ENCODE measurements around the gene GPATCH11.

Gene GPATCH11

DNA sequence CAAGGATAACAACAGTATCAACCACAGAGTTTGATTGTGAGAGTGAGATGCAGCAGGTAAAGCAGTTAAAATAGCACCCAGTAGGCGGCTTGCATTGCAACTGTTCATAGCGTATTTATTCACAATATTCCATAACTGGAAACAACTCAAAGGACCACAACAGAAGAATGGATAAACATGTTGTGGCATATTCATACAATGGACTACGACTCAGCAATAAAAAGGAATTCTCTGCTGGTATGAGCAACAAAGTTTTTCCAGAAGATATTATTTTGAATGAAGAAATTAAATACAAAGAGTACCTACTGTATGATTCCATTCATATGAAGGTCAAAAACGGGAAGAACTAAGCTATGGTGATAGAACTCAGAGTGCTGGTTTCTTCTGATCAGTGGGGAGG, 25.2 kb downstream of the GPATCH11 start:
- Histone ChIP-seq H3K4me1 (ENCODE audit: control insufficient read depth in 1 of 2, insufficient read depth in 2 of 2, low read length in 2 of 2) (no peaks in the 10 kb centered on the region), H3K27me3 (ENCODE audit: low read depth, low read length) (no peaks in the 10 kb centered on the region), H3K27ac (ENCODE audit: low read length) (no peak overlapping the region), H3K4me3 (ENCODE audit: low read depth in 1 of 2, low read length in 2 of 2) (no peak overlapping the region), H3K9me3 (ENCODE audit: control insufficient read depth in 1 of 2, low read length in 2 of 2) (no peaks in the 10 kb centered on the region), H3K36me3 (ENCODE audit: control insufficient read depth in 1 of 2, insufficient read depth in 2 of 2, low read length in 2 of 2) (peaks cover 40 to 53% of the 10 kb centered on the region in 2 donors)

DNA sequence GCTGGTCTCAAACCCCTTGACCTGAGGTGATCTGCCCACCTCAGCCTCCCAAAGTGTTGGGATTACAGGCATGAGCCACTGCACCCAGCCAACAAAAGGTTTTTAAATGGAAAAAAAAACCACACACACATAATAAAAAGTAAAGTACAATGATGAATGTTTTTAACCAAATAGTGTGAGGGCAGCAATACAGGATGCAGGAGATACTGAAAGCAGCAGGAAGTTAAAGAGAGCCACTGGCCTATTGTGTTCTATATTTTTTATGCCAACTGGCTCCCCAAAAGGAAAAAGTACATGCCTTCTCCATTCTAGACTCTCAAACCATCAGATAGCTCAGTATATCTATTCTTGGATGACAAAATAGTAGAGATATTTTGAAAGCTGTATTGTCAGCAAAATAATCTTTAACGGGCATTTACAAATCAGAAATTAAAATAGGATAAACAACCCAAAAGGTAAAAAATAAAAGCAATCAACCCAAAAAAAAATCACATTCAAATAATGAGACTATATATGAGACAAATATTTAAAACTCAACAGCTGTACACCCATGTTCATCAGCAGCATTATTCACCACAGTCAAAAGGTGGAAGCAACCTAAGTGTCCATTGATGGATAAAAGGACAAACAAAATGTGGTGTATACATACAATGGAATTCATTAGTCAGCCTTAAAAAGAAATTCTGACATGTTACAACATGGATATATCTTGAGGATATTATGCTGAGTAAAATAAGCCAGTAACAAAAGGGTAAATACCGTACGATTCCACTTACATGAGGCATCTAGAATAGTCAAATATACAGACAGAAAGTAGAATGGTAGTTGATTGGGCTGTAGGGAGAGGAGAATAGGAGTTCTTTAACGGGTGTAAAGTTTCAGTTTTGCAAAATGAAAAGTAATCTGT, 26.2 kb downstream of the GPATCH11 start:
- peaks cover 42 to 52% of the 10 kb centered on the region in 2 donors for H3K36me3 ChIP-seq (ENCODE audit: control insufficient read depth in 1 of 2, insufficient read depth in 2 of 2, low read length in 2 of 2)
- no peaks in the 10 kb centered on the region for H3K9me3 ChIP-seq (ENCODE audit: control insufficient read depth in 1 of 2, low read length in 2 of 2)
- no peak overlapping the region for H3K4me3 ChIP-seq (ENCODE audit: low read depth in 1 of 2, low read length in 2 of 2)
- H3K27ac ChIP-seq (ENCODE audit: low read length): no peak overlapping the region
- H3K4me1 ChIP-seq (ENCODE audit: control insufficient read depth in 1 of 2, insufficient read depth in 2 of 2, low read length in 2 of 2): no peaks in the 10 kb centered on the region
- no peaks in the 10 kb centered on the region for H3K27me3 ChIP-seq (ENCODE audit: low read depth, low read length)

DNA sequence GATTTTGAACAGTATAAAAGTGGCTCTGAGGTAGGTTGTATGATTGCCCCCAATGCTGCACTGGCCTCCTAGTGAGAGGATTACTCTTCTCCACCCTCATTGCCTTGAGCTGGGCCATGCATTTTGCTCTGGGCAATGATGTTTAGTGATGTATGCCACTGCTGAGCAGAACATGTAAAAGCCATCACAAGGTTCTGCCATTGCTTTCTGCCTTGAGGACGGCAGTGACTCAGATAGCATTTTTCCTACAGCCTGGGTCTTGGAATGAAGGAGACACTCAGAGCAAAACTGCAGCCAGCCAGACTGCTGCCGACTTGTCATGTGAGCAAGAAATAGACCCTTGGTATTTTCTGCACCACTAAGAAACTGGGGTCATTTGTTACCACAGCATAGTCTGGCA, 27.6 kb downstream of the GPATCH11 start:
- Histone ChIP-seq H3K9me3 (ENCODE audit: control insufficient read depth in 1 of 2, low read length in 2 of 2) (no peaks in the 10 kb centered on the region), H3K4me1 (ENCODE audit: control insufficient read depth in 1 of 2, insufficient read depth in 2 of 2, low read length in 2 of 2) (no peaks in the 10 kb centered on the region), H3K4me3 (ENCODE audit: low read depth in 1 of 2, low read length in 2 of 2) (no peak overlapping the region), H3K36me3 (ENCODE audit: control insufficient read depth in 1 of 2, insufficient read depth in 2 of 2, low read length in 2 of 2) (peaks cover 43 to 62% of the 10 kb centered on the region in 2 donors), H3K27ac (ENCODE audit: low read length) (no peak overlapping the region), H3K27me3 (ENCODE audit: low read depth, low read length) (no peaks in the 10 kb centered on the region)

- H3K4me3 ChIP-seq (ENCODE audit: low read depth in 1 of 2, low read length in 2 of 2): no peak overlapping the region
- H3K27ac ChIP-seq (ENCODE audit: low read length): no peak overlapping the region
- no peaks in the 10 kb centered on the region for H3K4me1 ChIP-seq (ENCODE audit: control insufficient read depth in 1 of 2, insufficient read depth in 2 of 2, low read length in 2 of 2)
- H3K27me3 ChIP-seq (ENCODE audit: low read depth, low read length): no peaks in the 10 kb centered on the region
- no peaks in the 10 kb centered on the region for H3K9me3 ChIP-seq (ENCODE audit: control insufficient read depth in 1 of 2, low read length in 2 of 2)
- peaks cover 47 to 59% of the 10 kb centered on the region in 2 donors for H3K36me3 ChIP-seq (ENCODE audit: control insufficient read depth in 1 of 2, insufficient read depth in 2 of 2, low read length in 2 of 2)
Measured at GRCh38 chr2:37117566-37117965, 33.2 kb downstream of the GPATCH11 start.

- Histone ChIP-seq H3K4me3 (ENCODE audit: low read depth in 1 of 2, low read length in 2 of 2) (no peak overlapping the region), H3K36me3 (ENCODE audit: control insufficient read depth in 1 of 2, insufficient read depth in 2 of 2, low read length in 2 of 2) (peaks cover 42 to 59% of the 10 kb centered on the region in 2 donors), H3K4me1 (ENCODE audit: control insufficient read depth in 1 of 2, insufficient read depth in 2 of 2, low read length in 2 of 2) (no peaks in the 10 kb centered on the region), H3K27ac (ENCODE audit: low read length) (no peak overlapping the region), H3K27me3 (ENCODE audit: low read depth, low read length) (no peaks in the 10 kb centered on the region), H3K9me3 (ENCODE audit: control insufficient read depth in 1 of 2, low read length in 2 of 2) (no peaks in the 10 kb centered on the region)
Measured at GRCh38 chr2:37119157-37119556, 34.8 kb downstream of the GPATCH11 start.

GRCh38 chr2:37125416-37125815, 41.1 kb downstream of the GPATCH11 start:
- no peaks in the 10 kb centered on the region for H3K9me3 ChIP-seq (ENCODE audit: control insufficient read depth in 1 of 2, low read length in 2 of 2)
- H3K4me1 ChIP-seq (ENCODE audit: control insufficient read depth in 1 of 2, insufficient read depth in 2 of 2, low read length in 2 of 2): no peaks in the 10 kb centered on the region
- no peak overlapping the region for H3K4me3 ChIP-seq (ENCODE audit: low read depth in 1 of 2, low read length in 2 of 2)
- H3K36me3 ChIP-seq (ENCODE audit: control insufficient read depth in 1 of 2, insufficient read depth in 2 of 2, low read length in 2 of 2): peaks cover 29 to 64% of the 10 kb centered on the region in 2 donors
- no peak overlapping the region for H3K27ac ChIP-seq (ENCODE audit: low read length)
- H3K27me3 ChIP-seq (ENCODE audit: low read depth, low read length): no peaks in the 10 kb centered on the region

GRCh38 chr2:37132914-37133313, 48.6 kb downstream of the GPATCH11 start:
- no peaks in the 10 kb centered on the region for H3K9me3 ChIP-seq (ENCODE audit: control insufficient read depth in 1 of 2, low read length in 2 of 2)
- H3K4me1 ChIP-seq (ENCODE audit: control insufficient read depth in 1 of 2, insufficient read depth in 2 of 2, low read length in 2 of 2): no peaks in the 10 kb centered on the region
- H3K27ac ChIP-seq (ENCODE audit: low read length): no peak overlapping the region
- H3K27me3 ChIP-seq (ENCODE audit: low read depth, low read length): no peaks in the 10 kb centered on the region
- no peak overlapping the region for H3K4me3 ChIP-seq (ENCODE audit: low read depth in 1 of 2, low read length in 2 of 2)
- peaks cover 42 to 83% of the 10 kb centered on the region in 2 donors for H3K36me3 ChIP-seq (ENCODE audit: control insufficient read depth in 1 of 2, insufficient read depth in 2 of 2, low read length in 2 of 2)

DNA sequence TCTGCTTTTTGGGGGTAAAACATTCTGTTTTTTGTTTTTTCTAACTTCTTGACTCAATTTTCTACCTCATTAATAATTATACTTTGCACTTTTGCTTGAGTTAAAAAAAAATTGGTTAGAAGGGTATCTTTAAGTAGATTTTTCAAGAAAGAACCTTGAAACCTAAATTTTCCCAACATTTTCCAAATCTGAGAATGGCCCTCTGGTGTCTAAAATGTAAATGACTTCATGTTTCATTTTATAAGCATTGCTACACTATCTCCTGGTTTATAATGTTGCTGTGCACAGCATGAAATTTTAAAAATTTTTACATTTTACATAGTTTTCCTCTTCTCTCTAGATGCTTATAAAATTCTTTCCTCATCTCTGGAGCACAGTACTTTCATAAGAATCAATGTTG, 58.2 kb downstream of the GPATCH11 start:
- Histone ChIP-seq H3K36me3 (ENCODE audit: control insufficient read depth in 1 of 2, insufficient read depth in 2 of 2, low read length in 2 of 2) (peaks cover 18 to 66% of the 10 kb centered on the region in 2 donors), H3K9me3 (ENCODE audit: control insufficient read depth in 1 of 2, low read length in 2 of 2) (no peaks in the 10 kb centered on the region), H3K27me3 (ENCODE audit: low read depth, low read length) (no peaks in the 10 kb centered on the region)

DNA sequence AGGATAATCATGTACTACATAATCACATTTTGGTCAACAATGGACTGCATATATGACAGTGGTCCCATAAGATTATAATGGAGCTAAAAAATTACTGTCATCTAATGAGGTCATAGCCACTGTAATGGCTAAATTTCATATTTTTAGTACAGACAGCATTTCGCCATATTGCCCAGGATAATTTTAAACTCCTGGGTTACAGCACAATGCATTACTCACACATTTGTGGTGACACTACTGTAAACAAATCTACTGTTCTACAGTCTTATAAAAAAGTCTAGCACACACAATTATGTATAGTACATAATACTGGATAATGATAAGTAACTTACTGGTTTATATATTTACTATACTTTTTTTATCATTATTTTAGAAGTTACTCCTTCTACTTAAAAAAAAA, 59.7 kb downstream of the GPATCH11 start:
- no peaks in the 10 kb centered on the region for H3K27me3 ChIP-seq (ENCODE audit: low read depth, low read length)
- H3K9me3 ChIP-seq (ENCODE audit: control insufficient read depth in 1 of 2, low read length in 2 of 2): no peaks in the 10 kb centered on the region
- H3K27ac ChIP-seq (ENCODE audit: low read length): no peak overlapping the region
- no peaks in the 10 kb centered on the region for H3K4me1 ChIP-seq (ENCODE audit: control insufficient read depth in 1 of 2, insufficient read depth in 2 of 2, low read length in 2 of 2)
- peaks cover 21 to 62% of the 10 kb centered on the region in 2 donors for H3K36me3 ChIP-seq (ENCODE audit: control insufficient read depth in 1 of 2, insufficient read depth in 2 of 2, low read length in 2 of 2)
- H3K4me3 ChIP-seq (ENCODE audit: low read depth in 1 of 2, low read length in 2 of 2): no peak overlapping the region

More for the DNA sequence above, 58.2 kb downstream of the GPATCH11 start:
- no peaks in the 10 kb centered on the region for H3K4me1 ChIP-seq (ENCODE audit: control insufficient read depth in 1 of 2, insufficient read depth in 2 of 2, low read length in 2 of 2)
- no peak overlapping the region for H3K27ac ChIP-seq (ENCODE audit: low read length)
- no peak overlapping the region for H3K4me3 ChIP-seq (ENCODE audit: low read depth in 1 of 2, low read length in 2 of 2)

GRCh38 chr2:37146062-37146461, 61.7 kb downstream of the GPATCH11 start:
- no peak overlapping the region for H3K27ac ChIP-seq (ENCODE audit: low read length)
- H3K27me3 ChIP-seq (ENCODE audit: low read depth, low read length): no peaks in the 10 kb centered on the region
- no peak overlapping the region for H3K4me3 ChIP-seq (ENCODE audit: low read depth in 1 of 2, low read length in 2 of 2)
- no peaks in the 10 kb centered on the region for H3K9me3 ChIP-seq (ENCODE audit: control insufficient read depth in 1 of 2, low read length in 2 of 2)
- peaks cover 21 to 42% of the 10 kb centered on the region in 2 donors for H3K36me3 ChIP-seq (ENCODE audit: control insufficient read depth in 1 of 2, insufficient read depth in 2 of 2, low read length in 2 of 2)
- H3K4me1 ChIP-seq (ENCODE audit: control insufficient read depth in 1 of 2, insufficient read depth in 2 of 2, low read length in 2 of 2): no peaks in the 10 kb centered on the region

GRCh38 chr2:37148325-37148724, 64.0 kb downstream of the GPATCH11 start:
- peaks cover 21 to 38% of the 10 kb centered on the region in 2 donors for H3K36me3 ChIP-seq (ENCODE audit: control insufficient read depth in 1 of 2, insufficient read depth in 2 of 2, low read length in 2 of 2)

More at GRCh38 chr2:37148325-37148724, 64.0 kb downstream of the GPATCH11 start:
- Histone ChIP-seq H3K27me3 (ENCODE audit: low read depth, low read length) (no peaks in the 10 kb centered on the region), H3K4me1 (ENCODE audit: control insufficient read depth in 1 of 2, insufficient read depth in 2 of 2, low read length in 2 of 2) (no peaks in the 10 kb centered on the region), H3K9me3 (ENCODE audit: control insufficient read depth in 1 of 2, low read length in 2 of 2) (no peaks in the 10 kb centered on the region), H3K4me3 (ENCODE audit: low read depth in 1 of 2, low read length in 2 of 2) (no peak overlapping the region), H3K27ac (ENCODE audit: low read length) (no peak overlapping the region)
